ENCODE measurements around the gene NGEF.

GRCh38 chr2:232971744-232972143 lies 41.3 kb downstream of the NGEF start:
- TF ChIP-seq CTCF (IDR thresholded peaks at IDR 0.05) (no peak), POLR2A (IDR thresholded peaks at IDR 0.05) (no peak)

Measured in suprapubic skin (tissue), 3 donors.